ENCODE results near the gene ARFIP1.

Gene ARFIP1

DNA sequence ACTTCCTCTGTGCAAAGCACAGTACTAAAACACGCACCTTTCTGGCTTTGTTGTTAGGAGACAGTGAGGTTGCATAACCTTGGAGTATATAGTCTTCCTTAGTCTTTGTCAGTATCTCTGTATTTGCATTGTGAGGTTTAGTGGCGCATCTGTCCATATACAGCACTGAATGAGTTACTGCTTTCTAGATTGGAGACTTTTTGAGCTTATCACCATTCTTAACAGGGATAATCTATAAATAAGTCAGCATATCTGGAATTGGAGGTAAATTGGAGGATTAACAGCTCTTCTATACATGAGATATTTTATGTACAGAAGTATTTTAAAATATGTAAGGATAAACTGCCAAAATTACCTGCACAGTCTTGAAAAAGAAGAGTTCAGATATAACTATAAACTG, 160.7 kb downstream of the ARFIP1 start:
- no peak for DNase-seq (ENCODE audit: low spot score)

DNA sequence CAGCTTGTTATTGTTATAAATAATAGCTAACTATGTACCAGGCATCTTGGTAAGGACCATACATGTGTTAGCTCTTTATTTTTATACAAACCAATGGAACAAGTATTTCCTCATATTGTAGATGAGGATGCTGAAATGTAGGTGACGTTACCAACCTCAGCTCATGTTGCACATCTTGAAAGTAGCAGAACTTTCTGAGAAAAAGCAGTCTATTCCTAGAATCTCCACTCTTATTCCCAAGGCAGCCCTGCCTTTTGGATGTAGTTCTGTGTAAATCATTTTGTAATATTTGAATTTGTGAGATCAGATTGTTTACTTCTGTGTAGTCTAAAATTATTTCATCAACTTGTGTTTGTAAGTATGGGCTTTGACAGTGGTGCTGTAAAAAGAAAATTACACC, 161.7 kb downstream of the ARFIP1 start:
- DNase-seq (ENCODE audit: low spot score), result no peak

DNA sequence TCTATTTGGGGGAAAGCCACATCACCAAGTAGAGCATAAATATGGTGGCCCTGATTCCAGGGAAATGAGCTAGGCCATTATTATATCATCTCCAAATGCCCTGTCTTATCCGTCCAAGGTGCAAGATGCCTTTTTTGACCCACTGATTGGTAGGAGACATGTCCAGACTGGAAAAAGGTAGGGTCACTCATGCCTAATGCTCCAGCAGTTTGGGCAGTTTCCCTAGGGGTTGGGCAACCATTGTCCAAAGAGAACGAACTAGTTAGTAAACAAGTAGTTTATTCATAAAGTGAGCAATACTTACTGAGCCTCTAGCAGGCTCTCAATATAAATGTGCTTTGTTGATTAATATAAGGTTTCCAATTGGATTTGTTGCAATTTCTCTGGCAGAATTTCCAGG, 162.6 kb downstream of the ARFIP1 start:
- no peak for DNase-seq (ENCODE audit: low spot score)

DNA sequence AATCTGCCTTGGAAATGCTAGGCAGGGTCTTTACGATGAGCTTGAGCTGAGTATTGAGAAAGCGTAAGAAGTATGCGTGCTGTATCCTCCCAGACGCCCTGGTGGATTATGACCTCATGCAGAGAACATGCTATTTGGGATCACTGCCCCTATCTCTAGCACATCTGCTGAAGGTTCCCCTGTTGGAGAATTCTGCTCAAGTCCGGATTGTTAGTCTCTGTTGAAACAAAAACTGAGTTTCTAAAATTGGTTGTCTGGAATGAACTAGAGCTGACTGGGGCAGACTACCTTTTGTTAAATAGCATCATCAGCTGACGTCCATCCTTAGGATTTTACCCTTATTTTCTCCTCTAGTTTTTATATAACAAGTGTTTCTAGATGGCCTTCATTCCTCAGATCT, 163.9 kb downstream of the ARFIP1 start:
- no peak for DNase-seq (ENCODE audit: low spot score)

DNA sequence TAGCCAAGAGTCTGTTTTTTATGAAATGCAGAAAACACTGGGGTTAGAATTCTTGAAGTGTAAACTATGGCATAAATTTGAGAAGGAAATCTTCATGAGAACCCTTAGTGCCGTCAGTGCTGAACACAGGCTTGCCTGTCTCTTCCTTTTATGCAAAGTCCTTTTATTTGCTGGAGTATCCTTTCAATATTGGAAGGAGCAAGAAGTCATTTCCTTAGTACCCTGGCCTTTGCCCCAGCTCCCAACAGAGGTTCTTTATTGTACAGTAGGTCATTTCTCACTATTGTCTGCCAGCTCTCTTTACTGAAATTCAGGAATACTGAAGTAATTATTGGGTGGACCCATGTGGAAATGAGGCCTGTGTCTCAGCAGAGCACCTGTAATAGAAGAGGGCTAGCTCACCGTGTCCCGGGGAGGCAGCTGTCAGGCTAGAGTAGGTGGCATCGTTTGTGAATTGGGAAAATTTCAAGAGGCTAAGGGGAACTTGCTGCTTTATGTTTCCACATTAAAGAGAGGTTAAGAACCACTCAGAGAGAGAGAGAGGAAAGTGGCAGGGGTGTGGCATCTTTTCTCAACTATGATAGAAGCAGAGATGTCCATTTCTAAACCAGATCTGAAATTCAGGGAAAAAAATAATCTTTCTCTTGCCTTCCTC, 165.0 kb downstream of the ARFIP1 start:
- no peak for DNase-seq (ENCODE audit: low spot score)

DNA sequence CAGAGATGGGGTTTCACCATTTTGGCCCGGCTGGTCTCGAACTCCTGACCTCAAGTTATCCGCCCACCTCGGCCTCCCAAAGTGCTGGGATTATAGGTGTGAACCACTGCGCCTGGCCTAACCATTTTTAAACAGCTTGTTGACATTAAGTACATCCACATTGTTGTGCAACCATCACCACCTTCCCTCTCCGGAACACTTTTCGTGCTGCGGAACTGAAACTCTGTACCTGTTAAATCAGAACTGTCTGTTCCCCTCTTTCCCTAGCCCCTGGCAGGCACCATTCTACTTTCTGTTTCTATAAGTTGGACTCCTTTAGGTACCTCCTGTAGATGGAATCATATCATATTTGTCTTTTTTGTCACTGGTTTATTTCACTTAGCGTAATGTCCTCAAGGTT, 165.9 kb downstream of the ARFIP1 start:
- no peak for DNase-seq (ENCODE audit: low spot score)

DNA sequence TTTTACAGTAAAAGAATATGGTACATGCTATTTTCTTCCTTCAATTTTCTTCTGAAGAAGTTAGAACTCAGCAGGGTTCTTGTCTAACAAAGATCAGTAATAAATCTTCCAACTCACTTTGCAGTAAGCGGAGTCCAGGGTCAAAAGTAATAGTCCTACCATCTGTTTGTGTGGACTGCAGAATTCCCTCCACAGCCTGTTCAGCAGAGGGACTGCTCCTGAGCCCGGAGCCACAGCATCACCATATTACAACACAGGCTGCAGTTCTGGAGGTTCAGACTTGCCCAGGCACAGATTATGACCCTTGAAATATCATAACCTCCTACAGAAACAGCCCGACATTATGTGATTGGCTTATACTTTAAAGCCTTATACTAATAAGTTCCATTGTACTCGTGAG, 166.7 kb downstream of the ARFIP1 start:
- DNase-seq (ENCODE audit: low spot score), result no peak

DNA sequence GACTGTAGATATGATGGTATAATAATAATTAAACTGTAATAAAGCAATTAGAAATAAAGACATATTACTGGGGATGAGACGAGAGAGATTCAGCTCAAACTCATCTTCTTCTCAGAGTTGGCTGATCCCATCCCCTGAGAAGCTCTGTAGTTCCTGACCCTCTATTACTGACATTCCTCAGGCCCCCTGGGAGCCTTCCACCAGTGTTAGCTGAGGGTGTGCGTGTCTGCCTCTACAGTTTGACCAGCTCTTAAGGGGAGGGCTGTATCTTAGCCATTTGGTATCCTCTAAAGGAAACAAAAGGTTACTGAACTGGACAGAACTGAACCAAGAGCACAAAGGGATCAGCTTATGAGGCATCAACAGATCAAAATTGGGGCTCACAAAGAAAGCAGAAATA, 167.6 kb downstream of the ARFIP1 start:
- no peak for DNase-seq (ENCODE audit: low spot score)

DNA sequence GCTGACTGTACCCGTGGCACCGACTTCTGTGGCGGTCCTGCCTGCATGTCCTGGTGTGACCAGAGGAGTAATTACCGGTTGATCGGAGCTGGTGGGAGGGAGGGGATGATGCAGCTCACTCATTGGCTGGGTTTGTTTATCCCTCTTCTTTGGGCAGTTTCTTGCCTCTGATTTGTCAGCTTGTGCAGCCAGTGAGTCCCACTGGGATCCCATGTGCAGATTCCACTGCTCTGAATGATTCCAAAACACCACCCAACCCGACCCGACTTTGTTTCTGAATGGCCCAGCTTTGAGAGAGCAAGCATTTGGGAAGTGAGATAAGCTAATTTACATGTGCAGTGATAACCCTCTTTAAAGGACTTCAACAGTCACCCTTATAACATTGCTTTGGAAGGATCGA, 170.2 kb downstream of the ARFIP1 start:
- DNase-seq (ENCODE audit: low spot score), result no peak

DNA sequence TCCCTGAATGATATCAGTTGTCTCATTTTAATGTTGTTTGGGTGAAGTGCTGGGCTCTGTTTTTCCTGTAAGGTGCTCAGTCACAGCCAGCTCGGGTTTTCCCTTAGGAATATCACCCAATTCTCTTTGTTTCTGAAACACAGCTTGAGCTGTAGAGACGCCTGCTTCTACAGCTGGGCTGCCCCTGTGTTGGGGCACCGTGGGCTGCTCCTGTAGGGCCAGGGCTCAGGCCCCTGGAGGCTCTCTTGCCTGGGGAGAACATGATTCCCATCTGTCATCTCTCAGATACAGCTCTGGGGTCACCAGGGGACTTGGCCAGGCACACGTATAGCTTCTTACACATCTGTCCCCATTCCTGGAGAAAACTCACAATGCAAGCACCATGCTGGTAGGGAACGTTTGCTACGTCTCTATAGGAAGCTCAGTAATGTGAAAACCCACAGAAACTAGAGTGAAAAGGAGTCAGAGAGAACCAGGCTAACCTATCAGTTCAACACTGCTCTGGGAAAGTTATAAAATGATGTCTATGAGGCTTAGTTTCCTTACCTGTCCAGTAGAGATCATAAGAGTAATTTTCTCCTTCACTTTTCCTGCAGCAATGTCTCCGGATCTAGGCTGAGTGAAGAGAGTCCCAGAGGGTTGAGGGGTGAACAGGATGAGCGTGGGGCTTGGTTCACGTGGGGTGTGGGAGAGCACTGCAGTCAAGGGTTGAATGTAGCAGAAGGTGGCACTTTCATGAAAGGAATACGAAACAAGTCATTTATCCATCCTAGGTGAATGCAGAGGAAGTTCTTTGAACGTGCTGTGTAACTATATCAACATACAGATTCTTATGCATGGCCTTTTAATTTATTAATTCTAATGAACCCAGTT, 170.9 kb downstream of the ARFIP1 start:
- no peak for DNase-seq (ENCODE audit: low spot score)

DNA sequence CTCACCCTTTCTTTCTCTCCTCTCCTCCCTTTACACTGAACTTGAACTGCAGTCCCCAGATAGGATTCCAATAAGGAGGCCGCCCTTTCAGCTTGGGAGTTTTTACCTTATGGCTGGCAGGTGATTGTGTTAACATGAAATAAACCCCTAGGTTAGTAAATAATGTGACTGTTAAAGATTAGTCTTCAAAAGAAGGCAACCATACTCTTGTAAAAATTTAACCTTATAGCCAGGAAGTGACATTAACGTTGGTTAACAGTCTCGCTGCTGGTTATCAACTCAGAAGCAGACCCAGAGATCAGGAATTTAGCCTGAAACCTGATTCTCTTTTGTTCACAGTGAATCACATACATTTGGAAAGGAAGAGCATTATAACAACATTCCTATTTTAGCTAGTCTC, 171.6 kb downstream of the ARFIP1 start:
- no peak for DNase-seq (ENCODE audit: low spot score)

DNA sequence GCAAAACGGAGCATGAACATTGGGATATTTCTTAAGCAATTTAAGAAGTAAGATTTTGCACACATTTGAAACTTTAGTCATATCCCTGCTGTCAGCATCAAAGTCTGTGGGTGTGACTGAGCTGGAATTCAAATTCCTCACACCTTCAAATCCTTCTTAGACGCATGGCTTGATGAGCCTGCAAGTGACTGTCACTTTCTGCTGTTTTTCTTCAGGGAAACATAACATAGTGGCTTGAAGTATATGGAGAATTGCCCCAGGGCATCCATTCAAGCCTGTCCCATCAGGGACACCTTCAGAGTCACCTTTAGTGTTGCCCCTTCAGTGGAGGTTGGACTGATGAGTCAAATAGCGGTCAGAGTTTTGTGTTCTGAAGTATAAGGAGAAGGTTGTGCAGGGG, 173.8 kb downstream of the ARFIP1 start:
- DNase-seq (ENCODE audit: low spot score), result no peak

DNA sequence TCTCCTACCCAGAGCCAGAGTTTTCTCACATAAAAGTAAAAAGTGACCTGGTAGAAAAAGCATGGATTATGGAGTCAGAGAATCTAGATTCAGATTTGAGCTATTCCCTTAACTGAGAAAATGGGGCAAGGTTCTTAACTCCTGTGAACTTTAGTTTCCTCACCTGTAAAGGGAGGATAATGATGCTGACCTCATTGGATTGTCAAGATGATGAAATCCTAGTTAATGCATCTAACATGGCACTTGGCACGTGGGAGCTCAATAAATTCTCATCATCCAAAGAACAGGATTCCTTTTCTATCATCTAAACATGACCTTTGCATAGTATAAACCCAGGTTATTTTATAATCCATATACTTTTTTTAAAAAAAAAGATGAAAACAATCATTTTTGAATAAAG, 175.0 kb downstream of the ARFIP1 start:
- no peak for DNase-seq (ENCODE audit: low spot score)

DNA sequence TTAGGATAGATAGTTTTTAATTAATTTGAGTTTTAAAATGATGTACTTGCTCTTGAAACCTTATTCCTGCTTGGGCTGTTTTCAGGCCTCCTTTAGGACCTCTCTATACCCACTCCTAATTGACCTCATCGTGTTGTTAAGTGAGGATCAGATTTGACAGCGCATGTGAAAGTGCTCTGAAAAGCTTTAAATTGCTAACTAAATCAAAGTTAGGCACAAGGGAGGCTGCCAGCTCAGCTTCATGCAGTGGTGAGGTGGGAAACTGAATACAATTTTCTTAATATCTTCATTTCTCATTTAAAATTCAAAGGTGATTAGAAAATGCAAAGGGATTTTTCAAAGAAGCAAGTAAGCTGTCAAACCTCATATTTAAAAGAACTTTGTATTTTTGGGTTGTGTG, 176.4 kb downstream of the ARFIP1 start:
- no peak for DNase-seq (ENCODE audit: low spot score)

DNA sequence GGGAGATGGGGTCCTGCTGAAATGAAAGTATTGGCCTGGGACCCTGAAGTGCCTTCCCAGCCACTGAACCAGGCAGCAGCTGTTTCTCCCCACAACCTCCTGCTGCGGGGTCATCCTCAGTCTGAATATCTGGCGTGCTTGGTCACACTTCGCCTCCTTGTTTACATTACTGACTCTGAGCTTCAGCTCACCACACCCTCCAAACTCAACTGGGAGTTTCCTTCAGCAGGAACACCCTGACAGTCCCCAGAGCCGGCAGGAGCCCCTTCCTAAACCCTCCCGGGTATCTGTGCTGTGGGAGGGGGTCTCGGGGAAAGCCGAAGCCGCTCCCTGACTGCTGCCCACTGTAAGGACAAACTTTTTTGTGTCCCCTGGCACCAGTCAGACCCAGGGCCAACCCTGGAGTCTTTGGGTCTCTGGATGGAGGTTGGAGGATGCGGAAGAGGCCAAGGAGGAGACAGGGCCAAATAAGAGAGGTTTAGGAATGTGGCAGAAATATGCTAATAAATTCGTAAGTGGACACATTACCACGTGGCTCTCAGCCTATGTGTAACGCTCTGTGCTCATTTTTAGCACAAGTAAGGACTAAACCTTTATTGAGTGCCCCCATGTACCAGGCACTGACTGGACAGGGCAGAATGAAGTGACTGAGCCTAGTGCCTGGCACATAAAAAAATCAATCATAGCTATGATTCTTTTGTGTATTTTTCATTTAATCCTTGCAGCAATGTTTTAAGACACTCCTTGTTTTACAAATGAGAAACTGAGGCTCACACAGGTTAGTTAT, 177.1 kb downstream of the ARFIP1 start:
- no peak for DNase-seq (ENCODE audit: low spot score)

DNA sequence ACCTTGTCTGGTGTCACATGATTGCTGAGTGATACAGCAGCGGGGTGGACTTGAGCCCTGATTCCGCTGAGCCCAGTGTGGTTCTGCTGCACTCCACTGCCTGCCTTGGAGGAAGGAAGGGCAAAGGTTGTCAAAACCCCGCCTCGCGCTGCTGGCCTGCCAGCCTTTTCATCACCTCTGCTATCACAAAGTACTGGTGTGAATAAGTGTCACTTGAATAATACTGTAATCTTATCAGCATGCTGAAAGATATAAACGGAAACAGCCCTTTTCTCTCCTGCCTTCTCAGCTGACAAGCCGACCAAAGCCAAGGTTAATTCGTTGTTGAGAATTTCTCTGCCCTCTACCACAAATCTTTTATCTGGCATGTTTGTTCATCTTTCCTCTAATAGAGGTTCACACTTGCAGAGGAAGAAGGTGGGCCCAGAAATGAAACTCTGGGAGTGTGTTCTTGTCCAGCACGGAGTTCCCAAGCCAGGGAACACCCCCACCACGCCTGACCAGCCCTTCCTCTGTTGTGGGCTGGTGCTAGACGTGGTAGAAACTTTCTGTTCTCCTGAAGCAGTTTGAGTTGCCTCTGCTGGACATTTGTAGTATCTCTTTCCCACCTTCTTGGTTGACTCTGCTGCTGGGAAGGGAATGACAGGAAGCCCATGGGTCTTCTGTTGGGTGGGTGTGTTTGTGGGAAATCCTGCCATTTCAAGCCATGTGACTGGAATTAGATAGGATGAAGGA, 177.8 kb downstream of the ARFIP1 start:
- DNase-seq (ENCODE audit: low spot score), result no peak

DNA sequence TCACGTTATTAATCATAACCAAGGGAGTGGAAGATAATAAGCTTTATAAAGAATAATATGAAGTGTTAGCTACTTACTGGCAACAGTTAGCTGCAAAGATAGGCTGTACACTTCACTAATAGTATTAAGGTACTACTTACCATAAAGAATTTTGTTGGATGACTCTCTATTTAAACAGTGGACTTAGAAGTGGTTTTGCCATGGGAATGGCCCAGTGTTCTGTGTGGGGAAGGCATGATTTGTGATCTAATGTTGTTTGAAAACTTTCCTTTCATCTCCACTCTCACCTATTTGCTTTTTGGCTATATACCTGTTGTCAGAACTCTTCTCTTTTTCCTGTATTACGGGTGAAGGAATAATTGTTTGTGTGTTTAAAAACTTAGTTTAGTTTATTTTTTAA, 179.3 kb downstream of the ARFIP1 start:
- DNase-seq (ENCODE audit: low spot score), result no peak

DNA sequence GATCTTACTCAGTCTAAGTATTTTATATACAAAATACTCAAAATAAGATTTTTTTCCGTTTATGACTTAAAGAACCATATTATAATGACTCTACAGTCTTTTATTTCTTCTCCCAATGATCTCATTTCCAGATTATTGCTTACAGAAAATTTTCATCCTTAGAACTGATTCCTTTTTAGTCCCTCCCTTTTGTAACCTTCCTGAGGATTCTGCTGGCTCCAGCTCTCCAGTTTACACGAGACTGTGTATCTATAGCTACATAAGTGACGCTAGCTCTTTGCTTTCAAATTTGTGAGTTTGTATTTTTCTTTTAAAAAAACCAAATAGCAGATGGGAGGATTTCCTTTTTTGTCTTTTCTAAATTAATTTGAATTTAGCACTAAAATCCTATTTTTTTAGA, 180.3 kb downstream of the ARFIP1 start:
- DNase-seq (ENCODE audit: low spot score), result no peak

DNA sequence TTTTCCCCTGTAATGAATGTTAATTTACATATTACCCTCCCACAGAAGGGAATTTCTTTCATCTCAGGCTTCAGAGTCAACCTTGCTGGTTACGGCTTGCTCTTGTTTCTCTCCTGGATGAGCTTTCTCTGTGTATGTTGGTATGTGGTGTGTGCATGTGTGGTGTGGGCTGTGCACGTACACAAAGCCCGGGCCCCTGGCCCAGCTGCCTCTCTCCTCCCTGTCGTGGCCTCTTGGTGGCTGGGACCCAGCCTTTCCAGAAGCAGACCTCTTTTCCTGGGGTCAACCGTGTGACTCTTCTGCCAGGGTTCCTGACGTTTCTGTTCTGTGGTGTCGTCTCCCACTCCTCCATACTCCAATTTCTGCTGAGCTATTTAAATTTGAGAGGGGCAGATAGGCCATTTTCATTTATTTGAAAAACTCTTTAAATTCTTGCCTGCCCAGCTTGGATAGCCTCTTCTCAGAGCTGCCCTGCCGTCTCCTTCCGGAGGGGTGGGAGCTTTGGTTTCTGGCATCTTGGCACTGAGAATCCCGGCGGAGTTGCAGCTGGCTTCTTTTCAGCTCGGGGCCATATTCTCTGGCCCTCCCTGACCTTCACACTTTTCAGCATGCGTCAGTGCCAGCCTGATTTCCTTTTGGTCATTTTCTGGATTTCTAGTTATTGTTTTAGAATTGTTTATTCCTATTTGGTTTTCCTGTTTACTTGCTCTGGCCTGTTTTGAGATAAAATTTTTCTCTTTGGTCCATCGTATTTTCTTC, 181.4 kb downstream of the ARFIP1 start:
- DNase-seq (ENCODE audit: low spot score), result no peak

DNA sequence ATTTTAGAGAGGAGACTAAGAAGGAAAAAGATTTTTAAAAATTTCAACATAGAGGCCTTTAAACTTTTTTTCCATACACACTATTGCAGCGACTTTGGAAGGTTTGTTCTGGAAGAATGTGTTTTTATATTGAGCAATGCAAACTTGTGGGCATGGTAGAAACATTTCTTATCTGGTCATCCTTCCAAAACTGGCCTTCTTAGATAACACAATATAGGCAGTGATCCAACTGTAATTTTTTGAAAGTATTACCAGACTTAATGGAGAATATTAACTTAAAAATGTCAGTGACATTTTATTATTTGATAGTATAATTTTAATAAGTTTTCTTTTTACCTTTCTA, 182.0 kb downstream of the ARFIP1 start:
- no peak for DNase-seq (ENCODE audit: low spot score)

Data from ecto neural progenitor cell (in vitro differentiated cells).